Activated CD4-positive, alpha-beta memory T cell treated with anti-CD3 and anti-CD28 coated beads for 36 hours (primary cell): ENCODE results near the gene WDR19. TPM values are rescaled to one million over a fixed set of nuclear protein-coding genes. Genes with fewer than 3 reads are reported as not detected.

Experiments used
- total RNA-seq, 2 experiments: library from RNA; stranded (reverse); gene quantifications; one replicate each; pipeline ENCODE4 v1.2.3, GENCODE V29; 2021

WDR19 gene
- total RNA-seq, 2 experiments from 2014 or later, result 16.4 to 17.9 TPM

Other genes with a start within 250 kb of the WDR19 start
- gene TMEM156, start 150.1 kb upstream of the WDR19 start, total RNA-seq, result 10 to 100 TPM; 28.0 to 28.4 TPM
- 10 to 100 TPM; 35.2 to 35.6 TPM for gene KLHL5, start 120.3 kb upstream of the WDR19 start, total RNA-seq
- 10 to 100 TPM; 86.7 to 89.4 TPM for gene RFC1, start 183.8 kb downstream of the WDR19 start, total RNA-seq
- not detected for gene KLB, start 224.4 kb downstream of the WDR19 start, total RNA-seq